Stomach (tissue), 9 donors: ENCODE measurements around the gene PBXIP1. TPM values are rescaled to one million over a fixed set of nuclear protein-coding genes. Genes with fewer than 3 reads are reported as not detected.

Experiments
- DNase-seq, 2 donors: peaks; one replicate each; pipeline versions ENCODE4 v3.0.0 to v3.0.0-alpha.2; 2013 to 2019
- H3K27ac ChIP-seq, 5 donors: fragments of 200-600 bp in 4 of 5; sonication (generic) in 4 of 5; one replicate each; pipeline ENCODE4 v1.5.1; 2013 to 2019; ENCODE audit warnings: mild to moderate bottlenecking in 1 of 5, moderate library complexity in 1 of 5
- H3K27me3 ChIP-seq, 3 donors: fragments of 200-600 bp; sonication (generic); one replicate each; pipeline ENCODE4 v1.5.1; 2017 to 2019; ENCODE audit warnings: mixed run types in 1 of 3
- H3K36me3 ChIP-seq, 4 donors: fragments of 200-600 bp; sonication (generic); 1 replicate in 3 of 4; 2 replicates in 1 of 4; pipeline ENCODE4 v1.5.1; 2016 to 2019
- H3K4me1 ChIP-seq, 4 donors: fragments of 200-600 bp; sonication (generic); one replicate each; pipeline ENCODE4 v1.5.1; 2016 to 2019
- H3K4me3 ChIP-seq, 4 donors: fragments of 200-600 bp; sonication (generic) in 3 of 4; one replicate each; pipeline ENCODE4 v1.5.1; 2016 to 2019; ENCODE audit warnings: mild to moderate bottlenecking in 1 of 4
- H3K9me3 ChIP-seq, 4 donors: fragments of 200-600 bp; sonication (generic); one replicate each; pipeline ENCODE4 v1.5.1; 2016 to 2019
- EP300 ChIP-seq: sonication (generic); formaldehyde crosslinking; IDR thresholded peaks from one replicate; pipeline ENCODE4 v1.6.1; 2017; ENCODE audit warnings: antibody characterized with exemption
- POLR2A ChIP-seq, 4 donors: fragments of 450-650 bp; IDR thresholded peaks; one replicate each; pipeline ENCODE4 v1.6.1; 2016; ENCODE audit warnings: antibody characterized with exemption in 4 of 4, control low read depth in 2 of 4, mild to moderate bottlenecking in 1 of 4, moderate library complexity in 1 of 4
- POLR2AphosphoS5 ChIP-seq, 3 donors: sonication (generic); formaldehyde crosslinking; IDR thresholded peaks; one replicate each; pipeline ENCODE4 v1.6.1; 2016; ENCODE audit warnings: antibody characterized with exemption in 3 of 3
- WGBS, 5 donors: extraction: QIAGEN DNeasy Blood & Tissue Kit in 3 of 5; methylation state at CpG; one replicate each; pipeline versions ENCODE4 v1.1.5 to v1.1.7; 2013 to 2018; 5-methylcytosine and 5-hydroxymethylcytosine counted together
- intact Hi-C: fragments of 100-400 bp; cut with DNase I; formaldehyde crosslinking; loops from one replicate; pipeline ENCODE4 v1.15.1; 2023; ENCODE audit warnings: low total_unique reads
- polyA plus RNA-seq, 3 donors: library from polyadenylated mRNA; stranded (reverse); fragments of 200-250 nt; gene quantifications; one replicate each; pipeline ENCODE4 v1.2.3, GENCODE V29; 2013
- total RNA-seq, 5 donors: library from RNA; depleted of rRNA; stranded (reverse); fragments of >200 nt; gene quantifications; one replicate each; pipeline versions ENCODE4 v1.1.0 to v1.2.3, GENCODE V29; 2014 to 2016
- TF ChIP-seq, protein P1 (sequence below), 7 experiments: fragments of 450-650 bp in 4 of 7; fragments of 200-600 bp in 3 of 7; sonication (generic) in 3 of 7; IDR thresholded peaks; one replicate each; pipeline ENCODE4 v1.5.1; 2016 to 2019; ENCODE audit warnings: antibody characterized with exemption in 7 of 7, control low read depth in 2 of 7, mild to moderate bottlenecking in 1 of 7
- donor health status: healthy with polysubstance abuse.
- donor health status: Bipolar disorder and iron deficiency.
- donor health status: healthy.

PBXIP1 gene
- total and polyA plus RNA-seq, 8 donors, result 19.7 to 123 (median 71.7) TPM

DNA sequence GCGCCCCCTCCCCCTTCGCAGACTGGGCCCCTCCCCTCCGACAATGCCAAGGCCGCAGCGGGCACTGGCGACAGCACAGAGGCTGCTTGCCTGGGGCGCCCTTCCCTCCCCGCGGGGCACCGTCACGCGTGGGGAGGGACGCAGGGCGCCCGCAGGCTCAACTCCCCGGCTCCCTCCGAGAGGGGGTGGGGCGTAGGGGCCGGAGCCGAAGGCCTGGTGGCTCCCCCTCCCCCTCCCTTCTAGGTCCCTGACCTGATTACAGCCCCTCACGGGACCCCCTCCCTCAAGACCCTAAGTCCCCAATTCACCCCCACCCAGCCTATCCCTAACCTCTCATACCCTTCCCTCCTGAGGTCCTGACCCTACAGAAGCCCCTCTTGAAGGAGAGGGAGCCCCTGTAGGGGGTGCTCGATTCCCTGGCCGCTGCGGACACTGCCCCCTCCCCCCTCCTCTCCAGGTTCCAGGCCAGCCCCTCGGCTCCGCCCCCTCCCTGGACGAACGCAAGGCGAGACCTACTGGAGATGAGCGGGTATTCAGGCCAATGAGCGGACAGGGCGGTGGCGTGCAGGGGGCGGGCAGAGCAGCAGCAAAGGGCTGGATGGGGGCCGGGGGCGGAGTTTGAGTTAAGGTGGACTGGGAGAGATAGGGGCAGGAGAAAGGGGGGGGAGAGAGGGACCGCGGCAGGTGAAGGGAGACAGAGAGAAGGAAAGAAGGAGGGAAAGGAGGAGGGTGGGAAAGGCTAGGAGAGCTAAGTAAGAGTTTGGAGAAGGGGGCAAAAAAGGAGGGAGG lies 46.0 kb upstream of the PBXIP1 start:
- H3K4me1 ChIP-seq, result peaks cover 47 to 64% (median 53%) of the 10 kb centered on the region in 4 donors
- no peak for TF ChIP-seq EP300
- peak; percentile 42 to 83 (median 82) for TF ChIP-seq POLR2AphosphoS5 (IDR thresholded peaks at IDR 0.05)
- TF ChIP-seq, protein P1, sequence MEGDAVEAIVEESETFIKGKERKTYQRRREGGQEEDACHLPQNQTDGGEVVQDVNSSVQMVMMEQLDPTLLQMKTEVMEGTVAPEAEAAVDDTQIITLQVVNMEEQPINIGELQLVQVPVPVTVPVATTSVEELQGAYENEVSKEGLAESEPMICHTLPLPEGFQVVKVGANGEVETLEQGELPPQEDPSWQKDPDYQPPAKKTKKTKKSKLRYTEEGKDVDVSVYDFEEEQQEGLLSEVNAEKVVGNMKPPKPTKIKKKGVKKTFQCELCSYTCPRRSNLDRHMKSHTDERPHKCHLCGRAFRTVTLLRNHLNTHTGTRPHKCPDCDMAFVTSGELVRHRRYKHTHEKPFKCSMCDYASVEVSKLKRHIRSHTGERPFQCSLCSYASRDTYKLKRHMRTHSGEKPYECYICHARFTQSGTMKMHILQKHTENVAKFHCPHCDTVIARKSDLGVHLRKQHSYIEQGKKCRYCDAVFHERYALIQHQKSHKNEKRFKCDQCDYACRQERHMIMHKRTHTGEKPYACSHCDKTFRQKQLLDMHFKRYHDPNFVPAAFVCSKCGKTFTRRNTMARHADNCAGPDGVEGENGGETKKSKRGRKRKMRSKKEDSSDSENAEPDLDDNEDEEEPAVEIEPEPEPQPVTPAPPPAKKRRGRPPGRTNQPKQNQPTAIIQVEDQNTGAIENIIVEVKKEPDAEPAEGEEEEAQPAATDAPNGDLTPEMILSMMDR (IDR thresholded peaks at IDR 0.05), result peak in 4 of 7 experiments; percentile 16 to 50 (median 38)
- TF ChIP-seq POLR2A (IDR thresholded peaks at IDR 0.05), result peak in 2 of 4 donors; percentile 55 to 80
- H3K4me3 ChIP-seq, result peak overlapping the region; percentile 78 to 90 (median 85)
- H3K36me3 ChIP-seq, result no peaks in the 10 kb centered on the region
- 0 to 1% (median 0%) methylated on average over 25 to 37 of the region's 38 CpGs for WGBS, 5 donors
- peak; percentile 100 for DNase-seq
- intact Hi-C loops, result no loop called here
- no peaks in the 10 kb centered on the region for H3K27me3 ChIP-seq
- peak overlapping the region; percentile 98 to 100 (median 99) for H3K27ac ChIP-seq
- H3K9me3 ChIP-seq, result no peaks in the 10 kb centered on the region

DNA sequence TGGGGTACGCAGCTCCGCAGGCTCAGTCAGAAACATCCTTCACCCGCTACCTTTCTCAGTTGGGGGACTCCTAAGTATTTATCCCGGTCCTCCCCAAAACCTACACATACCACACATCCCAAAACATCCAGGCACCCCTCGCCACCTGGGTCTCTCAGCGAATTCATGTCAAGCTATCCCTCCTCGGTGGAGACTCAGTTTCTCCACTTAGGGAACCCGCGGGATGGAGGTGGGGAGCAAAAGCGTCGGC lies 45.5 kb upstream of the PBXIP1 start:
- WGBS, 5 donors, result 0 to 2% (median 0%) methylated on average over 11 of the region's 11 CpGs
- Histone ChIP-seq H3K27me3 (no peaks in the 10 kb centered on the region), H3K9me3 (no peaks in the 10 kb centered on the region), H3K36me3 (no peaks in the 10 kb centered on the region), H3K4me1 (peaks cover 42 to 60% (median 48%) of the 10 kb centered on the region in 4 donors), H3K4me3 (peak overlapping the region; percentile 78 to 90 (median 85)), H3K27ac (peak overlapping the region; percentile 98 to 100 (median 99))
- no peak for DNase-seq
- intact Hi-C loops, result no loop called here
- TF ChIP-seq, protein P1 (IDR thresholded peaks at IDR 0.05), result no peak
- TF ChIP-seq POLR2AphosphoS5 (IDR thresholded peaks at IDR 0.05), result no peak
- TF ChIP-seq EP300, result no peak
- no peak for TF ChIP-seq POLR2A (IDR thresholded peaks at IDR 0.05)

- WGBS, 5 donors, result 0% methylated on average over 20 to 43 of the region's 43 CpGs
- Histone ChIP-seq H3K9me3 (no peaks in the 10 kb centered on the region), H3K36me3 (no peaks in the 10 kb centered on the region), H3K4me1 (peaks cover 37 to 60% (median 45%) of the 10 kb centered on the region in 4 donors), H3K4me3 (peak overlapping the region; percentile 78 to 90 (median 85)), H3K27me3 (no peaks in the 10 kb centered on the region), H3K27ac (peak overlapping the region; percentile 98 to 100 (median 99))
- intact Hi-C loops, result no loop called here
- TF ChIP-seq, protein P1 (IDR thresholded peaks at IDR 0.05), result peak in 2 of 7 experiments; percentile 15 to 32
- TF ChIP-seq POLR2AphosphoS5 (IDR thresholded peaks at IDR 0.05) (peak; percentile 16 to 86 (median 85)), POLR2A (IDR thresholded peaks at IDR 0.05) (no peak)
- peak; percentile 97 for DNase-seq
Measured at GRCh38 chr1:155000726-155001424, 45.0 kb upstream of the PBXIP1 start.

DNA sequence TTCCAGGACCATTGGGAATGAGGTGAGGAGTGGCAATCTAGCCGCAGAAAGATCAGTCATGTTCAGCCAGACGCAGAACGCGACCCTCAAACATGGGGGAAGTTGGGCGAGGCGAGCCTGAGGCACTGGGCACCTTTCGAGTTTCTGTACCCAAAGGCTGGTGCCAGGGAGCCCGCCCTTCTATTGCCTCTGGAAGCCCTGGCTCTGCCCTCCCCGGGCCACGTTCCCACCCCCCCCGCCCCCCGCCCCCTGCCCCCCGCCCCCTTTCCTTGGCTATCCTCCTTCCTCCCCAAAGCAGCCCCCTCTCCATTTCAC lies 44.5 kb upstream of the PBXIP1 start:
- TF ChIP-seq, protein P1 (IDR thresholded peaks at IDR 0.05), result no peak
- TF ChIP-seq EP300, result no peak
- no peak for TF ChIP-seq POLR2A (IDR thresholded peaks at IDR 0.05)
- no peak for TF ChIP-seq POLR2AphosphoS5 (IDR thresholded peaks at IDR 0.05)
- Histone ChIP-seq H3K4me3 (peak overlapping the region; percentile 78 to 90 (median 85)), H3K4me1 (peaks cover 32 to 60% (median 43%) of the 10 kb centered on the region in 4 donors), H3K27ac (peak overlapping the region; percentile 98 to 100 (median 99)), H3K9me3 (no peaks in the 10 kb centered on the region), H3K36me3 (no peaks in the 10 kb centered on the region), H3K27me3 (no peaks in the 10 kb centered on the region)
- 0 to 3% (median 1%) methylated on average over 8 to 13 of the region's 13 CpGs for WGBS, 5 donors
- intact Hi-C loops, result no loop called here
- DNase-seq, result peak in 1 of 2 donors; percentile 64
